ENCODE measurements around the gene FAM204A. TPM values are rescaled to one million over a fixed set of nuclear protein-coding genes. Genes with fewer than 3 reads are reported as not detected.

FAM204A gene
- total RNA-seq, 4 donors from 2014 or later, result 6.8 to 99.0 (median 51.3) TPM

GRCh38 chr10:118271671-118272070 lies 70.5 kb downstream of the FAM204A start:
- Histone ChIP-seq H3K27ac (peak overlapping the region; percentile 85 to 91), H3K9me3 (no peaks in the 10 kb centered on the region), H3K4me1 (peaks cover 3 to 4% of the 10 kb centered on the region in 2 donors), H3K4me3 (peak overlapping the region; percentile 22 to 23), H3K27me3 (no peaks in the 10 kb centered on the region), H3K36me3 (no peaks in the 10 kb centered on the region)
- intact Hi-C loops (cut with DNase I; ENCODE audit: low total_unique reads), result no loop called here
- DNase-seq, result no peak
- no peak for TF ChIP-seq POLR2A (IDR thresholded peaks at IDR 0.05)
- TF ChIP-seq CTCF (IDR thresholded peaks at IDR 0.05), result no peak

- no peaks in the 10 kb centered on the region for H3K9me3 ChIP-seq
- no peak for DNase-seq
- no peaks in the 10 kb centered on the region for H3K4me1 ChIP-seq
- TF ChIP-seq POLR2A (IDR thresholded peaks at IDR 0.05), result no peak
- TF ChIP-seq CTCF (IDR thresholded peaks at IDR 0.05), result no peak
- H3K36me3 ChIP-seq, result no peaks in the 10 kb centered on the region
- no peaks in the 10 kb centered on the region for H3K27me3 ChIP-seq
- intact Hi-C loops (cut with DNase I; ENCODE audit: low total_unique reads), result no loop called here
- H3K27ac ChIP-seq, result no peak overlapping the region
- H3K4me3 ChIP-seq, result no peak overlapping the region
Measured at GRCh38 chr10:118266098-118266748, 75.9 kb downstream of the FAM204A start.

GRCh38 chr10:118264838-118265470 lies 77.2 kb downstream of the FAM204A start:
- no peak for TF ChIP-seq POLR2A (IDR thresholded peaks at IDR 0.05)
- TF ChIP-seq CTCF (IDR thresholded peaks at IDR 0.05), result no peak
- intact Hi-C loops (cut with DNase I; ENCODE audit: low total_unique reads), result no loop called here
- no peak overlapping the region for H3K4me3 ChIP-seq
- no peak for DNase-seq
- H3K27ac ChIP-seq, result no peak overlapping the region
- no peaks in the 10 kb centered on the region for H3K4me1 ChIP-seq
- H3K9me3 ChIP-seq, result no peaks in the 10 kb centered on the region
- H3K27me3 ChIP-seq, result no peaks in the 10 kb centered on the region
- H3K36me3 ChIP-seq, result no peaks in the 10 kb centered on the region

- TF ChIP-seq CTCF (IDR thresholded peaks at IDR 0.05), result no peak
- TF ChIP-seq POLR2A (IDR thresholded peaks at IDR 0.05), result no peak
- H3K27ac ChIP-seq, result no peak overlapping the region
- no peaks in the 10 kb centered on the region for H3K36me3 ChIP-seq
- no peak overlapping the region for H3K4me3 ChIP-seq
- H3K4me1 ChIP-seq, result no peaks in the 10 kb centered on the region
- no peaks in the 10 kb centered on the region for H3K9me3 ChIP-seq
- no peaks in the 10 kb centered on the region for H3K27me3 ChIP-seq
- DNase-seq, result no peak
- intact Hi-C loops (cut with DNase I; ENCODE audit: low total_unique reads), result no loop called here
Measured at GRCh38 chr10:118264252-118264651, 77.9 kb downstream of the FAM204A start.

GRCh38 chr10:118262538-118262937 lies 79.6 kb downstream of the FAM204A start:
- Histone ChIP-seq H3K9me3 (no peaks in the 10 kb centered on the region), H3K27ac (no peak overlapping the region), H3K4me1 (no peaks in the 10 kb centered on the region), H3K27me3 (no peaks in the 10 kb centered on the region), H3K4me3 (no peak overlapping the region), H3K36me3 (no peaks in the 10 kb centered on the region)
- no peak for DNase-seq
- intact Hi-C loops (cut with DNase I; ENCODE audit: low total_unique reads), result no loop called here
- TF ChIP-seq CTCF (IDR thresholded peaks at IDR 0.05) (no peak), POLR2A (IDR thresholded peaks at IDR 0.05) (no peak)

Measured in uterus (tissue), 4 donors.